ES-I3 (cell line): Measurements from ENCODE around the gene KLF18.

Experiments
- H3K36me3 ChIP-seq: 2 replicates; pipeline ENCODE4 v1.6.1; 2013; ENCODE audit warnings: mild to moderate bottlenecking, low read length, control low read depth, moderate library complexity; ENCODE audit not compliant: insufficient read depth
- H3K4me1 ChIP-seq: 2 replicates; pipeline ENCODE4 v1.6.1; 2013; ENCODE audit warnings: mild to moderate bottlenecking, control low read depth, low read length; ENCODE audit not compliant: insufficient read depth
- H3K9ac ChIP-seq: 2 replicates; pipeline ENCODE4 v1.6.1; 2013; ENCODE audit warnings: low read depth, mild to moderate bottlenecking, low read length, moderate library complexity
- H3K9me3 ChIP-seq: 2 replicates; pipeline ENCODE4 v1.6.1; 2013; ENCODE audit warnings: mild to moderate bottlenecking, low read length, moderate library complexity; ENCODE audit not compliant: control insufficient read depth, insufficient read depth

The KLF18 gene

GRCh38 chr1:44110916-44111315 is 30.5 kb downstream of the KLF18 start:
- no peaks in the 10 kb centered on the region for H3K36me3 ChIP-seq
- H3K4me1 ChIP-seq = peaks cover 9% of the 10 kb centered on the region
- H3K9ac ChIP-seq = no peak overlapping the region
- no peaks in the 10 kb centered on the region for H3K9me3 ChIP-seq

GRCh38 chr1:44108971-44109370 is 32.5 kb downstream of the KLF18 start:
- no peak overlapping the region for H3K9ac ChIP-seq
- peaks cover 9% of the 10 kb centered on the region for H3K4me1 ChIP-seq
- no peaks in the 10 kb centered on the region for H3K36me3 ChIP-seq
- H3K9me3 ChIP-seq = no peaks in the 10 kb centered on the region

GRCh38 chr1:44108241-44108640 is 33.2 kb downstream of the KLF18 start:
- H3K36me3 ChIP-seq = no peaks in the 10 kb centered on the region
- H3K9me3 ChIP-seq = no peaks in the 10 kb centered on the region
- peaks cover 9% of the 10 kb centered on the region for H3K4me1 ChIP-seq
- no peak overlapping the region for H3K9ac ChIP-seq

- Histone ChIP-seq H3K9me3 (no peaks in the 10 kb centered on the region), H3K36me3 (no peaks in the 10 kb centered on the region), H3K9ac (no peak overlapping the region), H3K4me1 (peaks cover 9% of the 10 kb centered on the region)
These were observed 35.6 kb downstream of the KLF18 start for GRCh38 chr1:44105810-44106209.

- Histone ChIP-seq H3K36me3 (no peaks in the 10 kb centered on the region), H3K9me3 (no peaks in the 10 kb centered on the region), H3K9ac (no peak overlapping the region), H3K4me1 (peaks cover 9% of the 10 kb centered on the region)
These were observed 37.9 kb downstream of the KLF18 start for GRCh38 chr1:44103270-44104131.

- H3K4me1 ChIP-seq = no peaks in the 10 kb centered on the region
- no peaks in the 10 kb centered on the region for H3K36me3 ChIP-seq
- H3K9me3 ChIP-seq = no peaks in the 10 kb centered on the region
- H3K9ac ChIP-seq = no peak overlapping the region
These were observed 40.1 kb downstream of the KLF18 start for GRCh38 chr1:44101328-44101727.

GRCh38 chr1:44100183-44100868 is 41.1 kb downstream of the KLF18 start:
- Histone ChIP-seq H3K9me3 (no peaks in the 10 kb centered on the region), H3K9ac (no peak overlapping the region), H3K36me3 (no peaks in the 10 kb centered on the region), H3K4me1 (no peaks in the 10 kb centered on the region)

- no peaks in the 10 kb centered on the region for H3K9me3 ChIP-seq
- no peaks in the 10 kb centered on the region for H3K36me3 ChIP-seq
- H3K4me1 ChIP-seq = peaks cover 16% of the 10 kb centered on the region
- no peak overlapping the region for H3K9ac ChIP-seq
These were observed 47.4 kb downstream of the KLF18 start for GRCh38 chr1:44094047-44094446.

- Histone ChIP-seq H3K9me3 (no peaks in the 10 kb centered on the region), H3K4me1 (peaks cover 24% of the 10 kb centered on the region), H3K36me3 (no peaks in the 10 kb centered on the region), H3K9ac (no peak overlapping the region)
These were observed 50.8 kb downstream of the KLF18 start for GRCh38 chr1:44090429-44091252.

- H3K9me3 ChIP-seq = no peaks in the 10 kb centered on the region
- H3K4me1 ChIP-seq = peaks cover 24% of the 10 kb centered on the region
- H3K9ac ChIP-seq = no peak overlapping the region
- H3K36me3 ChIP-seq = no peaks in the 10 kb centered on the region
These were observed 51.9 kb downstream of the KLF18 start for GRCh38 chr1:44089371-44090048.
